ENCODE measurements around the gene TSC22D2. TPM values are rescaled to one million over a fixed set of nuclear protein-coding genes. Genes with fewer than 3 reads are reported as not detected.

The TSC22D2 gene
- total and polyA plus RNA-seq, 2 of the 4 experiments (the other 2 are of a cell fraction), result 12.2 to 20.5 TPM

GRCh38 chr3:150453353-150453752, 45.3 kb downstream of the TSC22D2 start:
- Histone ChIP-seq H2AK5ac (ENCODE audit: low read depth, low read length) (no peak overlapping the region), H3K9ac (ENCODE audit: low read depth, low read length) (no peak overlapping the region), H4K5ac (ENCODE audit: low read depth, low read length) (no peak overlapping the region), H2AFZ (replicated peaks; ENCODE audit: low read length, poor library complexity) (no peak overlapping the region), H3K79me1 (ENCODE audit: low read depth in 1 of 2, low read length in 2 of 2) (peaks cover 6 to 59% of the 10 kb centered on the region in 2 experiments), H3K9me3 (ENCODE audit: control insufficient read depth, insufficient read depth, low read length) (no peaks in the 10 kb centered on the region), H3K18ac (ENCODE audit: low read depth, low read length) (no peak overlapping the region), H4K8ac (ENCODE audit: low read depth in 2 of 2, low read length in 2 of 2) (no peak overlapping the region), H2AK9ac (replicated peaks; ENCODE audit: low read depth, low read length, poor library complexity) (no peak overlapping the region), H2BK5ac (ENCODE audit: low read depth, low read length, poor library complexity, severe bottlenecking) (no peak overlapping the region), H3K36me3 (ENCODE audit: control insufficient read depth, insufficient read depth, low read length) (peaks cover 5% of the 10 kb centered on the region), H3K56ac (ENCODE audit: extremely low read depth, insufficient read depth, low read length) (no peak overlapping the region), H2BK15ac (ENCODE audit: low read depth, low read length) (no peak overlapping the region), H3K14ac (replicated peaks; ENCODE audit: low read depth, low read length) (no peak overlapping the region), H3K4me2 (ENCODE audit: low read depth, low read length) (no peak overlapping the region), H3K9me1 (ENCODE audit: insufficient read depth, low read length) (peaks cover 8% of the 10 kb centered on the region; the same call in 1 of the 2 replicates), H3K4me3 (ENCODE audit: insufficient read depth, low read depth, low read length) (no peak overlapping the region), H3K4ac (ENCODE audit: low read depth, low read length) (no peak overlapping the region), H3K27ac (ENCODE audit: insufficient read depth, low read length) (no peak overlapping the region), H2BK20ac (ENCODE audit: low read depth, low read length) (no peak overlapping the region), H3K4me1 (ENCODE audit: control insufficient read depth, insufficient read depth, low read length) (peaks cover 9% of the 10 kb centered on the region), H4K20me1 (ENCODE audit: insufficient read depth, low read length) (peaks cover 40% of the 10 kb centered on the region), H4K91ac (ENCODE audit: insufficient read depth, low read depth, low read length) (no peak overlapping the region), H3K27me3 (ENCODE audit: control insufficient read depth, insufficient read depth, low read length) (no peaks in the 10 kb centered on the region), H2BK120ac (ENCODE audit: low read depth, low read length) (no peak overlapping the region), H3K23ac (ENCODE audit: low read depth, low read length) (no peak overlapping the region)
- intact Hi-C loops (cut with micrococcal nuclease), result no loop called here
- ATAC-seq (ENCODE audit: low read depth), result no peak
- TF ChIP-seq SMC3 (IDR thresholded peaks at IDR 0.05; ENCODE audit: low read depth, low read length) (no peak), FOS (IDR thresholded peaks at IDR 0.05; ENCODE audit: low read depth, low read length) (no peak), CHD1 (IDR thresholded peaks at IDR 0.05; ENCODE audit: low read depth, low read length) (no peak), CTCF (conservative IDR thresholded peaks at IDR 0.05; ENCODE audit: low read depth, low read length) (no peak), MAFK (IDR thresholded peaks at IDR 0.05; ENCODE audit: low read depth, low read length) (no peak), MAZ (IDR thresholded peaks at IDR 0.05; ENCODE audit: borderline replicate concordance, low read depth, low read length) (no peak), RFX5 (IDR thresholded peaks at IDR 0.05; ENCODE audit: low read depth, low read length) (no peak)
- dilution Hi-C loops (cut with HindIII; ENCODE audit: low sequenced_read_pairs, unreplicated experiment), result no loop called here
- DNase-seq, result no peak
- CTCF ChIA-PET, result no interaction called here
- no TSS peak for BruUV-seq (replicated peaks)
- WGBS, 2 experiments (ENCODE audit: extremely low coverage in 2 of 2, insufficient read length in 1 of 2), result no CpG with 5 or more reads among the region's 4 CpGs
- in situ Hi-C loops (cut with MboI; ENCODE audit: low sequenced_read_pairs), result no loop called here
- POLR2A ChIA-PET (ENCODE audit: unreplicated experiment), result no interaction called here
